Fibroblast of mammary gland (primary cell): ENCODE results near the gene DUOXA1.

Experiments used
- DNase-seq: peaks from one replicate; pipeline ENCODE4 v3.0.0-alpha.2; 2010; ENCODE audit warnings: low read depth
- H3K4me3 ChIP-seq: 2 replicates; pipeline ENCODE4 v1.5.1; 2011; ENCODE audit warnings: low read depth, mild to moderate bottlenecking, low read length, moderate library complexity; ENCODE audit not compliant: control insufficient read depth
- CTCF ChIP-seq: conservative IDR thresholded peaks from 2 replicates; pipeline ENCODE4 v1.5.1; 2011; ENCODE audit warnings: low read depth, low read length, inconsistent platforms; ENCODE audit not compliant: control insufficient read depth, insufficient read depth

DUOXA1 gene

DNA sequence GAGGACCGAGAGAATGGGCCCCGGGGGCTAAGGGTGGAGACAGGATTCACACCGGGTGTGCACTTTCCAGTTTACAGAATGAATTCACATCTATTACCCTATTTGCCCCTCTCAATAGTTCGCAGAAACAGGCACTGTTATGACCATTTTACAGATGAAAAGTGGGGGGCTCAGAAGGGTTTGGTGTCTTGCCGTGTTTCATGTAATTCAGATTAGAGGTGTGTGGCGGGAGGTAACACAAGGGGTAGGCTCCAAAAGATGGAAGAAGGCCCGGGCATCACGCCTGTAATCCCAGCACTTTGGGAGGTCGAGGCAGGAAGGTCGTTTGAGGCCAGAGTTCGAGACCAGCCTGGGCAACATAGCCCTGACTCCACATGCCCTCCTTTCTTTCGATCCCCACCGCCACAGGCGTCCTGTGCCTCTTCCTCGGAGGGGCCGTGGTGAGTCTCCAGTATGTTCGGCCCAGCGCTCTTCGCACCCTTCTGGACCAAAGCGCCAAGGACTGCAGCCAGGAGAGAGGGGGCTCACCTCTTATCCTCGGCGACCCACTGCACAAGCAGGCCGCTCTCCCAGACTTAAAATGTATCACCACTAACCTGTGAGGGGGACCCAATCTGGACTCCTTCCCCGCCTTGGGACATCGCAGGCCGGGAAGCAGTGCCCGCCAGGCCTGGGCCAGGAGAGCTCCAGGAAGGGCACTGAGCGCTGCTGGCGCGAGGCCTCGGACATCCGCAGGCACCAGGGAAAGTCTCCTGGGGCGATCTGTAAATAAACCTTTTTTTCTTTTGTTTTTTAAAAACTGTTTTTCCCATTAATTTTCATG lies 12.2 kb downstream of the DUOXA1 start:
- no peak for TF ChIP-seq CTCF
- DNase-seq = no peak
- no peak overlapping the region for H3K4me3 ChIP-seq

DNA sequence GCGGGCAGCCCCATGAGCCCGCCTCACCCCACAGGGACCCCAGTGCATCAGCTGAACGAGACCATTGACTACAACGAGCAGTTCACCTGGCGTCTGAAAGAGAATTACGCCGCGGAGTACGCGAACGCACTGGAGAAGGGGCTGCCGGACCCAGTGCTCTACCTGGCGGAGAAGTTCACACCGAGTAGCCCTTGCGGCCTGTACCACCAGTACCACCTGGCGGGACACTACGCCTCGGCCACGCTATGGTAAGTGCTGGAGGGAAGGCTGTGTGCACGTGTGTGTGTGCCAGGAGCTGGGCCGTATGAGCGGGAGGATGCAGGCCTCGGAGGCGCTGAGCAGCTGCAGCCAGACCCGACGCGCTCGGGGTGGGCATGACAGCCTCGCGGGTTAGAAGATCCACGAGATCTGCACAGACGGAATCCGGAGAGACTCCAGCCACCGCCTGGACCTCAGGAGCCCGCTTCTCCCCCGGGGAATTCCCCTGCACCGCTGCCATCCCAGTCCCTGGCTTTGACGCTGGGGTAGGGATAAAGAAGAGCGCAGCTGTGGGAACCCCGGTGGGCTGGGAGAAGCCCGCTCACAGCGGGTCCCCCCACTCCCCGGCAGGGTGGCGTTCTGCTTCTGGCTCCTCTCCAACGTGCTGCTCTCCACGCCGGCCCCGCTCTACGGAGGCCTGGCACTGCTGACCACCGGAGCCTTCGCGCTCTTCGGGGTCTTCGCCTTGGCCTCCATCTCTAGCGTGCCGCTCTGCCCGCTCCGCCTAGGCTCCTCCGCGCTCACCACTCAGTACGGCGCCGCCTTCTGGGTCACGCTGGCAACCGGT lies 13.0 kb downstream of the DUOXA1 start:
- no peak for DNase-seq
- TF ChIP-seq CTCF = no peak
- no peak overlapping the region for H3K4me3 ChIP-seq

- no peak overlapping the region for H3K4me3 ChIP-seq
- TF ChIP-seq CTCF = no peak
- DNase-seq = no peak
These were observed 13.6 kb downstream of the DUOXA1 start for GRCh38 chr15:45116006-45116481.

GRCh38 chr15:45115312-45115820 lies 14.3 kb downstream of the DUOXA1 start:
- no peak for DNase-seq
- TF ChIP-seq CTCF = no peak
- H3K4me3 ChIP-seq = no peak overlapping the region

DNA sequence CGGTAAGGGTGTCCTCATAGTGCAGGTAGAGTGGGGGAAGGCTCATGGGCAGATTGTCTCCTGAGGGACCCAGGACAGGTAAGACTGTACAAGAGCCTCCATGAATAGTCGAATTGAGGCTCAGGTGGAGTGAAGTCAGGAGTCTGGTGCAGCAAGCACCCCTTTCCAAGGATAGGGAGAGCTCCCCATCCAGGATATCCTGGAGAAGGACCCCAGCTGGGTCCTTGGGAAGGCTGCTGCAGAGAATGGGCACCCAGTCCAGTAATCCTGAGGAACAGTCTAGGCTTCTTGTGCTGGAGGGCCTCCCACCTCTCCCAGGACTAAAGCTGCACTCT lies 15.0 kb downstream of the DUOXA1 start:
- H3K4me3 ChIP-seq = no peak overlapping the region
- no peak for DNase-seq
- no peak for TF ChIP-seq CTCF

DNA sequence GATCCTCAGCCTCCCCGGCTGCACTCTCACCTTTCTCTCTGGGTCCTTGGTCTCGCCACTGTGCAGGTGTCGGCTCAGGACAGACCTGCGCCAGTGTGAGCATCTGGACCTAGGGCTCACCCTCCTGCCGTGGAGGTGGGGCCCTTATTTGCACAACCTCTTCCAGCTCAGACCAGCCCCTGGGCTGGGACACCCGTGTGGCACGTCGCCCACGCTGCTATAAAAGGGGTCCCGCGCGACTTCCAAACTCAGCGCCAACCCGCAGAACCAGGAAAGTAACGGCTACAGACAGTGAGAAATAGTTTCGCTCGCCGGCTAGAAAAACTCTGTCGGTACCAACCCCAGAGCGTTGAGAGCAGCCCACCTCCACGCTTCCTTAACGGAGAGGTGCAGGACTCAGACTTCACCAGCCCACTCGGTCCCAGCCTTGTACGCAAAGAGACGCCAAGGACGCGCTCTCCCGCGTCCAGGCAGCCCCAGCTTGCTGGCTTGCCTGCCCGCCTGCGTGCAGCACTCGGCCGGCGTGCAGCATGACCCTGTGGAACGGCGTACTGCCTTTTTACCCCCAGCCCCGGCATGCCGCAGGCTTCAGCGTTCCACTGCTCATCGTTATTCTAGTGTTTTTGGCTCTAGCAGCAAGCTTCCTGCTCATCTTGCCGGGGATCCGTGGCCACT lies 15.5 kb downstream of the DUOXA1 start, which contains the start of the genes DUOX2 and DUOXA2:
TSS of gene DUOX2 (minus strand) at position 97 of the 675 bp plus-strand sequence. CDS start 761 bp downstream, outside the sequence.
TSS of gene DUOXA2 (plus strand) at position 251 of the 675 bp plus-strand sequence. CDS start at position 531, 280 bp downstream.
- H3K4me3 ChIP-seq = no peak within 1 kb of the TSS
- no peak for DNase-seq
- no peak for TF ChIP-seq CTCF
